GM19328 (cell line): Measurements from ENCODE around the gene SLIT3.
"Not testable (repeated sequence)": the region's sequence is repeated elsewhere in the genome, so short reads cannot be mapped to it uniquely, and the experiment has no call there.

Experiments
- ATAC-seq: cut with Tn5 transposase; IDR thresholded peaks from one replicate; pipeline ENCODE4 v1.9.1; 2021; ENCODE audit warnings: mild to moderate bottlenecking, moderate library complexity; ENCODE audit not compliant: unreplicated experiment

SLIT3 gene

GRCh38 chr5:168668078-168668477, 632.9 kb downstream of the SLIT3 start:
- ATAC-seq, result no peak

GRCh38 chr5:168667301-168667840, 633.6 kb downstream of the SLIT3 start:
- ATAC-seq, result no peak

- no peak for ATAC-seq
Measured at GRCh38 chr5:168666356-168666755, 634.6 kb downstream of the SLIT3 start.

GRCh38 chr5:168663276-168664004, 637.5 kb downstream of the SLIT3 start:
- no peak for ATAC-seq

- no peak for ATAC-seq
Measured at GRCh38 chr5:168661593-168662485, 639.1 kb downstream of the SLIT3 start.

- ATAC-seq, result no peak
Measured at GRCh38 chr5:168660691-168661090, 640.2 kb downstream of the SLIT3 start.

GRCh38 chr5:168659286-168659847, 641.6 kb downstream of the SLIT3 start:
- no peak for ATAC-seq

GRCh38 chr5:168658394-168658793, 642.5 kb downstream of the SLIT3 start:
- no peak for ATAC-seq

- ATAC-seq, result no peak
Measured at GRCh38 chr5:168656633-168657032, 644.3 kb downstream of the SLIT3 start.

GRCh38 chr5:168655316-168655715, 645.6 kb downstream of the SLIT3 start:
- no peak for ATAC-seq

GRCh38 chr5:168654211-168654721, 646.7 kb downstream of the SLIT3 start:
- no peak for ATAC-seq

GRCh38 chr5:168653626-168654025, 647.3 kb downstream of the SLIT3 start:
- no peak for ATAC-seq

- no peak for ATAC-seq
Measured at GRCh38 chr5:168651648-168652047, 649.3 kb downstream of the SLIT3 start.

GRCh38 chr5:168649306-168649705, 651.6 kb downstream of the SLIT3 start:
- ATAC-seq, result no peak

- no peak for ATAC-seq
Measured at GRCh38 chr5:168648576-168648975, 652.4 kb downstream of the SLIT3 start.

- ATAC-seq, result no peak
Measured at GRCh38 chr5:168648016-168648415, 652.9 kb downstream of the SLIT3 start.

- no peak for ATAC-seq
Measured at GRCh38 chr5:168647083-168647482, 653.9 kb downstream of the SLIT3 start.

- no peak for ATAC-seq
Measured at GRCh38 chr5:168646335-168646734, 654.6 kb downstream of the SLIT3 start.

- ATAC-seq, result no peak
Measured at GRCh38 chr5:168645195-168645594, 655.7 kb downstream of the SLIT3 start.

- ATAC-seq, result no peak
Measured at GRCh38 chr5:168642019-168642418, 658.9 kb downstream of the SLIT3 start.

- ATAC-seq, result not testable (repeated sequence)
Measured at GRCh38 chr5:168638846-168639245, 662.1 kb downstream of the SLIT3 start.
